ENCODE data around the gene CBX6.
A peak's percentile ranks its signal among the peaks of the same experiment; 100 is the strongest.

CBX6 gene

DNA sequence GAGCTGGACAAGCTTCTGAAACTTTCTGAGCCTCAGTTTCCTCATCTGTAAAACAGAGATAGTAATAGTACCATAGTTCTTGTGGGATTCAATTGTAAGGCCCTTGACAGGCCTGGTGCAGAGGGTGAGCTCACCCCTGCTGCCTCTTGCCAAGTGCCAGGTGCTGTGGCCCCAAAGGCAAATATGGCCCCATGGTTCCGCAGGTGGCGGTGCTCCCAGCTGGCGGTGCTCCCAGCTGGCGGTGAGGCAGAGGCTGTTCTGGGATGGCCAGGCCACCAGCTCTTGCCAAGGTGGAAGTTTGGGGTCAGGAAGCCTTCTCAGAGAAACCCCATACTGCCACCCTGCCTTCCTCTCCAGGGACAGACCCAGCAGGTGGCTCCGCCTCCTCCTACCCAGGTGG lies 37.0 kb downstream of the CBX6 start:
- DNase-seq, result no peak

DNA sequence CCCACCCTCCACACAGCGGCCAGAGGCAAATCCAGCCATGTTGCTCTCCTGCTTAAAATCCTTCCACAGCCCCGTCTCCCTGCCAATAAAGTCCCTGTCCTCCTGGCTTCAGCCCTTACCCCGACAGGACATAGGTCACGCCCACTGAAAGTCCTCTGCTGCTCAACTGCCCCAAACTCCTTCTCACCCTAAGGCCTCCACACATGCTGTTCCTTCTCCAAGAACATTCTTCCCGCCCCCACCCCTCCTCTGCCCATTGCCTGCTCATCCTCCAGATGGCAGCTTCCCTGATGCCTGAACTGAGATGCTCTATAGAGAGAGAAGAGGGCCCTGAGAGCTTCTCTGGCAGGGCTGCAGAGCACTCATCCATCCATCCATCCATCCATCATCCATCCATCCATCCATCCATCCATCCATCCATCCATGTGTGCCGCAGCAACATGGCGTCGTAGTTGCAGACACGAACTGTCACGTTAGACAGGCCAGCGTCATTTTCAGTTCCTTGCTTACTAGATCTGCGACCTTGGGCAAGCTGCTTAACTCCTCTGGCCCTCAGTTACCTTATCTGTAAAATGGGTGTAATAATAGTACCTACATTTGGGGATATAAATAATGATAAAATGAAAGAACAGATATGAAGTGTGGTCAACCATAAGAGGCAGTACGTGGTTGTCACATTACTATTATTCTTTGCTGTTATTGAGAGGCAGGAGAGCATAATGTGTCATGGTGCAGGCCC lies 37.6 kb downstream of the CBX6 start:
- no peak for DNase-seq

DNA sequence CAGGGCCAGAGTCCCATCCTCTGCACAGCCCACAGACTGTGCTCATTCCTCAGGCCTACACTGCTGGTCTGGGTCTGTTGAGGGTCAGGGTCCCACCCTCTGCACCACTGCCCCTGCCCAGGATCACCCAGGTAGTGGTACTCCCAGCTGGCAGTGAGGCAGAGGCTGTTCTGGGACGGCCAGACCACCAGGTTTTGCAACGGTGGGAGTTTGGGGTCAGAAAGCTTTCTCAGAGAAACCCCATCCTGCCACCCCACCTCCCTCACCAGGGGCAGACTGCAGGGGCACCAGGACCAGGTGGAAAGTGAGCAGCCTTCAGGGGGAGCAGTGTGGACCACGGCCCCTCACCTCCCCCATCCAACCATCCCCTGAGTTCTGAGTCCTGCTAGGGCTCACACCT lies 39.0 kb downstream of the CBX6 start:
- no peak for DNase-seq

DNA sequence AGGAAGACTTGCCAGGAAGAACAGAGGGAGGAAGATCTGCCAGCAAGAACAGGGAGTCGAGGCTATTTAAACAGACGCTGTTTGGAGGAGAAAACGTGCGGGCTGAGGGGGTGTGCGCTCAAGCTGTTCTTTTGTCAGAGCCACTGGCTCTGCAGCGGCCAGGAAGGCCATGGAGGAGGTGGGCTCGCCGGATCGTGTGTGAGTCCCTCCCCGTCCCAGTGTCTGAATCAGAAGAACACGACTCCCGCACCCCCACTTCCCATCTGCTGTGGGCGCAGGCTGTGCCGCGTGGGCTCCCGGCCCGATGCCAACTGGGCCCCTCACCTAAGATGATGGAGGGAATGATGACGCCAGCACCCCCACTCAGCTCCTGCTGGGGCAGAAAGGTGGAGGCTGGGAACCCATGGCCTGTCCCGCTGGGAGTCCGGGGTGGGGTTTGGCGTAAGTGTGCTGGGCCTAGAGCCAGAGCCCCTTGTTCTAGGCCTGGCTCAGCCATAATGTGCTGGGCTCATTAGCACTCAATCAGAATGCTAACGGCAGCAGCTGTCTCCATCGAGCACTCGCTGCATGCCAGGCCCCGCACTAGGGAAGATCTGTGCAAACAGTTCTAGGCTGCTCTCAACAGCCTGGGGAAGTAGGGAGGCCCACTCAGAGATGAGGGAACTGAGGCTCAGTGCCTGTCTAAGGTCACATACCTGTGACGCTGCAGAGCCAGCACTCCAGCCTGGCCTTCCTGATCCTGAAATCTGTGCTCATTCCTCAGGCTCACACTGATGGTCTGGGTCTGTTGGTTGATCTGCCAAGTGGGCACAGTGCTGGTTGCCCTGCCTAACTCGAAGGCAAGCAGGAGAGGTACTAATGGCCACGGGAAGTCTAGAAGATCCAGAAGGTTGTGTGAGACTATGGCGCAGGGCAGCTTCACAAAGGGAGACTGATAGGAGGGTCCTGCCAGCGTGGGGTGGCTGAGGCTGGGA lies 39.7 kb downstream of the CBX6 start:
- no peak for DNase-seq

DNA sequence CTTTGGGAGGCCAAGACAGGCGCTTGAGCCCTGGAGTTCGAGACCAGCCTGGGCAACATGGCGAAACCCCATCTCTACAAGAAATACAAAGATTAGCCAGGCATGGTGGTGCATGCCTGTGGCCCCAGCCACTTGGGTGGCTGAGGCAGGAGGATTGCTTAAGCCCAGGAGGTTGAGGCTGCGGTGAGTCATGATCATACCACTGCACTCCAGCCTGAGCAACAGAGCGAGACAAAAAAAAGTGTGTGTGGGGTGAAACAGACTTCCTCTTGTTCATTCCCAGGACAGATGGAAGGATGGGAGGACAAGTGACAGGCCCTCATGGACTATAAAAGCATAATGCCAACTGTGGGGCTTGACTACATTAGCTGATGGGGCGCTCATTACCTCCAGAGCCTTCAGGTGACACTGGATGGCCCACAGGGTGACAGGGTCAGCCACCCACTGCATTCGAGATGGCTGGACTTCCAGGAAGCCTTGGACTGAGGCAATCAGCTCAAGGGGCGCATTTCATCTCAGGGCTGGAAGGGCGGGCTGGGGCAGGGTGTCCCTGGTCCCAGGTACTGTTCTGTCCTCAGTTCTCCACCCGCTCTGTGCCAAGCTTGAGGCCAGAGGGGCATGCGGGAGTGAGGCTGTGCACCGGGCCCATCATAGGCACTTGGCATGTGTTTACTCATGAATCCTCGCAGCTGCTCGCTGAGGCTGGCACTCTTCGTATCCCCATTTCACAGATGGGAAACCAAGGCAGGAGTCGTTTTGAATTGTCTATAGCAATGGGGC lies 40.7 kb downstream of the CBX6 start:
- DNase-seq, result no peak

DNA sequence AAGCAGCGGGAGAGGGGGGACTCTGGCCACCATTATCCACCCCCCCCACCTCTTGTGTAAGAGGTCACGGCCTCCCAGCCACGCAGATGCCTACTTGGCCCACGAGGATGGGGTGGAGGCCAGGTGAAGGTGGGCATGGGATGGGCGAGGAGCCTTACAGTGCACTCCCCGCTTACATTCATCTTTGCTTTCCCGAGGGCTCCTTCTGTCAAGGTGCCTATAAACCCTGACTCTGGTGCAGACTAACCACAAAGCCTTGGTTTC lies 41.2 kb downstream of the CBX6 start:
- no peak for DNase-seq

DNA sequence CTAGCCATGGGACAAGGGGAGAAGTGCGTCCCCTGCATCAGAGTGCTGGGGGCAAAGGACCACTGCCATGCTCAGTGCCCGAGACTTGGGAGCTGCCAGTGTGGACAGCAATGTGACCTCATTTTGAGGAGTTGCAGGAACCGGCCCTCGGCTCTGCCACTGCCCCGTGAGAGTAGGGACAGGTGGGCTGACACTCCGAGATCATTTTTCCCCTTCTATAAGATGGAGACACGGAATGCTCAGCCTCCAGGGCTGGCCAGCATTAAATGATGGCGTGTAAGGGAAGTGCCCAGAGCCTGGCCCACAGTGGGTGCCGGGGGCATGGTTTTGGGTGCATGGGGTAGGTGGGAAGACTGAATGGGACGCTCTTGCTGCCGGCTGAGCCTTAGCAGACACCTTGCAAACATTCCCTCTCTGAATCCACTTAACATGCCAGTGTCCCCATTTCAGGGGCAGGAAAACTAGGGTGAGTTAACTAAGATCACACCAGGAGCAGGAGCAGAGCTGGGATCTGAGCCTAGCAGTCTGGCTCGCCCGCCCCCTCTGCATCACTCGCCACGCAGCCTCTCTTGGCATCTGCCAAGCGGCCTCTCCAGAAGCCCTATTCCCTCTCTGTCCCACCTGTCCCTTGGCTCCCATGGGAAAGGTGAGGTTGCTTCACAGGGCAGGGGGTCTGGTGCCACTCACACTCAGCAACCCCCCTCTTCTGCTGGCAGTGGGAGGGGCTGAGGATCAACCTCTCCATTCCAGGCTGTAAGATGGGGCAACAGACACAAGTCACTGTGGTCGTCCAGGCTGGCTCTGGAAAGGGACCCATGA lies 41.8 kb downstream of the CBX6 start:
- DNase-seq, result no peak

DNA sequence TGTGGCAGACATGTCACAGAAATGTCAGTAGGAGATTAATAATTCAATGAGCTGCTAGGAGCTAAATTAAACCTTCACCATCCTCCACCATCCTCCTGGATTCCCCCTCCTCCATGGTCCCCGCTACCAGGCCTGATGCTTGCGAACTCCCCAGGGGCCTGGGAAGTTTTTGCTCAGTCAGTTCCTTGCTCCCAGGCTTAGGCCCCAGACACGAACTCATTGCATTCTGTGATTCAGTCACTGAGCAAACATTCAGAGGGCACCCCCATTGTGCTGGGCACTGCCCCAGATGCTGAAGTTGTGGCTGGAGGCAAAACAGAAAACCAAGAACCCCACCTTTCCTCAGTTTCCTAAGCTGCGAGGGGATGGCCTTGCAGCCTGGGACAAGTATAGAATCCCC lies 42.5 kb downstream of the CBX6 start:
- DNase-seq, result no peak

DNA sequence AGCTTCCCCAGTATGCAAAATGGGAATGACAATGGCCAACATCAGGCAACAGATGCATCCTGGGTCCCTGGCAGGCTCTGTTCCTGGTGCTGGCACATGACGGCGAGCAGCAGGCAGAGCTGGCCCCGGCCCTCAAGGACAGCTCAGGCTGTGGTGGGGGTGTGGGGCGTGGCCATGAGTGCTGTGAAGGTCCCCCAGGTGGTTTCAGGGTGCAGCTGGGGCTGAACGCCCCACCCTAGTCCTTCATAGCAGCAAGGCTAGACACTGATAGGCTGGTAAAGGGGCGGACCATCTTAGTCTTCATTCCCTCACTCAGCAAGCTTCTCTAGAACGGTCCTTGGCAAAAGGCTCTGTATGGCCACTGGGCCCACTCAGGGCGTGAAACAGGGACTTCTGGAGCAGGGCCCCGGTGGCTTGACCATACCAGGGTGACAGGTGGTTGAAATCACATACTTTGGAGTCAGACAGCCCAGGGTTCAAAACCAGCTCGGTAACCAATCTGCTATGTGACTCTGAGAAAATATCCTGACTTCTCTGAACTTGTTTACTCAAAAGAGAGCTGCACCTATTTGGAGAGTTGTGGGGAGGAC lies 43.3 kb downstream of the CBX6 start:
- no peak for DNase-seq

DNA sequence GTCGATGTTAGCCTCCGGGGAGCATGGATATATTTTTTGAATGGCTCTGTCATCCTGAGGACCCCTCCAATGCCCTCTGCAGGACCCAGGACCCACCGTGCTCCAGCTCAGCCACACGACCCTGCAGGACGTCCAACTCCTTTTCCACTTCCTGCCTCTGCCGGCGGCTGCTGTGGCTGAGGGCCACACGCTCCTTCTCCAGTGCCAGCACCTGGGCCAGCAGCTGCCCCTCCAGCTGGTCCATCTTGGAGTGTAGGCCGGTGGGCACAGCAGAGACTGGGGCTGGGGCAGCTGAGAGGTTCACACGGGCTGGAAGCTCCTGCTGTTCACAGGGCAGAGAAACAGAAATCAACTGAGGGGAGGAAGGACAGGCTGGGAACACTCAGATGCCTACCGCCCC lies 43.8 kb downstream of the CBX6 start:
- DNase-seq, result no peak

DNA sequence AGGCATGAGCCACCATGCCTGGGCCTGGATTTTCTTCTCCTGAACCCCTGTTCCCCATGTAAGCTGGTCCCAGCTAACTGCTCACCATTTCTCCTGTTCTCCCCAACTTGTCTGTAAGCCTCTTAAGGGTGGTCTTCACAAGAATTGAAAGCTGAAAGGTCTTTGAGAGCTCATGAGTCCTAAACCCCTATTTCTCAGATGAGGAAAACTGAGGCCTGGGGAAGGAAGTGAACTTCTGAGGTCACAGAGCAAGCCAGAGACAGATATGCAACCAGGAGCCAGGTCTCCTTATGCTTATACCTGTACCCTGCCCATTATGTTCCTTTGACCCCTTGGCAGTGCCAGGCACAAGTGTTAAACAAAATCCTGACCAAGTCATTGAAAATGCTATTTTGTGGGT lies 44.5 kb downstream of the CBX6 start:
- no peak for DNase-seq

DNA sequence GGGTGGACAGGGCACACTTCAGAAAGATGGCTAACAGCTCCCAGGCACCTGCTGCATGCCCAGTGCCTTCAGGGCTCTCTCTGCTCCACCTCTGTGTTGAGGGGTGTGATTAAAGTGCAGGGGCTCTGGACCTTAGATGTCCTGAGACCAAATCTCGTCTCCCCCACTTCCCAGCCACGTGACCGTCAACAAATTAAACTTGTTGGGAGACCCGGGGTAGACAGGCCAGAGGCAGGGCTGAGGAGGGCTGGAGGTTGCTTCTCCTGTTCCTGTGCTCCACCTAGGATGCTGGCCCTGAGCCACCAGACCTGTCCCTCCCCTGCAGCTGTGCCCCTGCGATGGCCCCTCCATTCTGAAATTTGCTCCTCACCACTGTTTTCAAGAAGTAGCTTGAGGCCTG lies 45.2 kb downstream of the CBX6 start:
- no peak for DNase-seq

DNA sequence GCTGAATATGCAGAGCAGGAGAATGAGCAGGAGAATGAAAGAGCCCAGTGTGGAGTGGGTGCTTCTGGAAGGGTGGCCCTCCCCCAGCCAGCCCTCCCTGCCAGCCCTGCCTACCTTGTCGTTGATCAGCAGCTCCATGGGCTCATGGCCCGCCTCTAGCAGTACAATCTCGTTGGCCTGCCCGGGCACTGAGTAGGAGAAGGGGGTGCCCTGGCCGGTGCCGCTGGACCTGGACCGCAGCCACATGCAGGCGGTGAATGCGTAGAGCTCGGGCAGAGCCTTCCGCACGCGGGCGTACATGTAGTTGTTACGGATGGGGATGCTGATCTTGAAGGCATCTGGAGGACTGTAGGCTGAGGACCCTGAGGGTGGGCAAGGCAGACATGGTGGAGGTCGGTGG lies 45.6 kb downstream of the CBX6 start:
- DNase-seq, result no peak

DNA sequence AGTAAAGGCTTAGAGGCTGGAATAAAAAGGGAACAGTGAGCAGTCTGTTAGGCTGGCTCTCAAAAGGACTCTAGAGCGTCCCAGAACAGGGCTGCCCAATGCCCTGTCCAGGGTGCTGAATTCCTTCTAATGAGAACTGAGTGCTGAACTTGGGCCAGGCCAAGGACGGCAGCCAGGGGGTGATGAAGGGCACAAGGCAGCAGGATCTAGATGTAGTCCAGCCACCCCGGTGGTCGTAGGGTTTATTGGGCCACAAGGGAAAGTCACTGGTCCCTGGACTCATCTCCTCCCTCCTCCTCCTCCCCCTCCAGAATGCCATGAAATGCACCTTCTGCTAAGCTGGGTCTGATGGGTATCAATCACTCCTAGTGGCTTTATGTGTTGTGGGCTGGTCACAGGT lies 47.4 kb downstream of the CBX6 start:
- peak in 3 of 4 experiments; percentile 6 to 11 (median 6) for DNase-seq

DNA sequence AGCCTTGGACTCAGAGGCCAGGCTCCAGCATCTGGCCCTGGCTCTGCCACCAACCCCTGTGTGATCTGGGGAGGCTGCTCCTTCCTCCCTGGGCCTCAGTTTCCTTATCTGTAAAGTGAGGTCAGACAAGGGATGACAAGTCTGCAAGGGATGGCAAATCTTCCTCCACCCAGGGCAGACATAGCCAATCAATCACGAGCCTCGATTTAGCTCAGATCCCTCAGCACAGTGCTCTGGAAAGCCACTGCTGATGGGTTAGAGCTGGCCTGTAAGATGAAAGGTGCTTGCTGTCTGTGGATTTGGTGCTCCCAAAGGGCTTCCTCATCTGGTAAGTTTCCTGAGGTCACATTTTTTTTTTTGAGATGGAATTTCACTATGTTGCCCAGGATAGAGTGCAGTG lies 48.4 kb downstream of the CBX6 start:
- no peak for DNase-seq

DNA sequence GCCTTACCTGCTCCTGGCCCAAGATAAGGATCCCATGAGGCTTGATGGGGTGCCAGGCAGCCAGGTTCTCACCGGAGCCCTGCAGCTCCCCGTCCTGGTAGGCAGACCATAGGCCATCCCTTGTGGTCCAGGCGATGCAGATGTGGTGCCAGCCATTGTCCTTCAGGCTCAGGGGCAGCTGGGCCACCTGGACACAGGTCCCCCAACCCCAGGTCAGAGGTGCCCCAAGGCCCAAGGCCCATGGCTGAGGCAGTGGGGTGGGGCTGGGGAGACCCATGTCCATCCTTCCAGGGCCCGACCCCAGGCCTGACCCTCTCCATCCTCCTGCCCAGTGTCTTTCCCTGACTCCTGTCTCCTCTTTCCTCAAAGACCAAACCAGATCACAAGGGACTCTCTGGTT lies 48.9 kb downstream of the CBX6 start:
- DNase-seq, result no peak

DNA sequence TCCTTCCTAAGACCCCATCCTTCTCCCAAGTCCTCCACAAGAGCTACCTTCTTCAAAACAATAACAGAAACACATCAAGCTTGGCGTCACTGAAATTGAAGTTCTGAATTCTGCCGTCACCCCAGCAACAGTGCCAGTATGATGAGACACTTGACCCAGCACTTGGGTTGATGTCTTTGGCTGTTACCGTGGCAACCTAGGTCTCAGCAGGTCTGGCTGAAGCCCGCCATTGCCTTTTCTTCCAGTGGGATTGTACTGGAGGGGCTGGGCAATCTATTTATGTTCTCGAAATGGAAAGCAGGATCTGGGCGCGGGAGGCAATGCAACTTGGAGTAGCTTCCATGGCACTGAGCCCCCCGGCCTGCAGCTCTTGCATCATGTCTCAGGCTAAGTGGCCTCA lies 52.0 kb downstream of the CBX6 start:
- DNase-seq, result no peak

DNA sequence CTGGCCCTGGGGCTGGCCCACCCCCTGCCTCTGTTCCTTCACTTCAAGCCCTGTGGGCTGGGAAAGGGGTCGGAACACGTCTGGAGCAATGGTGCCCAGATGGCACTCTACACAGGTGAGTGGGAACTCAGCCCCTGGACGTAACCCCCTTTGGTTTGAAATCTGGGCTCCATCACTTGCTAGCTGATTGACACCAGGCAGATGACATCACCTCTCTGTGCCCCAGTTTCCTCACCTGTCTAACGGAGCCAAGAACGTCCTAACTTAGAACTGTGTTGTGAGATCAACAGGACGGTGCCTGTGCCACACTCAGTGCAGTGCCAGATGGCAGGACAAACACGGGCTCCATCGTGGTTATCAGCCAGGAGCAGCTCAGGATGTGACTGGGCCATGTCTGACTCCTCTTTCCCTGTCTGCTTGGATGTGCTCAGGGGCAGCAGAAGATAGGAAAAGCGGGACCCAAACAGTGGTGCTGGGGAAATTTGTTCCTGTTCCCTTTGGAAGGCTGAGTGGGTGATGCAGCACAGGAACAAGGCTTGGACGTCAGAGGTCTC lies 52.6 kb downstream of the CBX6 start:
- no peak for DNase-seq

DNA sequence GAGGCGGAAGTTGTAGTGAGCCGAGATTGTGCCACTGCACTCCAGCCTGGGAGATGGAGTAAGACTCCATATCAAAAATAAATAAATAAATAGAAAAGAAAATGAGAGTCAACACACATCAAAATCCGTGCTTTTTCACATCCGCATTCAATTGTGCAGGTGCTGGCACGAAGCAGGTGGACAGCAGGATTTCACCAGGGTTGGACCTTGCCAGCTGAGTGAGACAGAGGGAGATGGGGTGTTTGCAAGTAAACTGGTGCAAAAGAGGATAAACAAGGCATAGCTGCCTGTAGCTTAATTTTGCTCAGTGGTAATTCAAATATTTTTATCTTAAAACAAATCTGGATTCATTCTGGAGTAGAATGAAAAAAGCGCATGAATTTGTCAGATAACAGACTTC lies 54.8 kb downstream of the CBX6 start:
- DNase-seq, result no peak

DNA sequence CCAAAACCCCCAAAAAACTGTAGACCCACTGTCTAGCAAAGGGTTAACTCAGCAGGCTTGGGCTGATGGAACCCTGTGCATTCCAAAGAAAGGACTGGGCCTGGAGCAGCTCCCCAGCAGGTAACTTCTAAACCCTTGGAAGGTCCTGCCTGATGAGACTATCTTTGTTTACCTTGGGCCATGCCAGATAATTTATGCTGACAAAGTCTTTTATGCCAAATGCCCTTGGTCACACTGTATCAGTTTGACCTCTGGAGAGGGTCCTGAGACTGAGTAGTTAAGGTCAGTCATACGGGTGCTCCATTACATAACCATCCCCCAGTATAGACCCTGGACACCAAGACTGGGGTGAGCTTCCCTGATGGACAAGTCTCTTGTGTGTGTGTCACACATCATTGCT lies 56.2 kb downstream of the CBX6 start:
- DNase-seq, result no peak

All from activated CD4-positive, CD25-positive, alpha-beta regulatory T cell (primary cell).